Measurements from ENCODE around the gene LIMS1.
"Not testable (repeated sequence)": the region's sequence is repeated elsewhere in the genome, so short reads cannot be mapped to it uniquely, and the experiment has no call there.

Gene LIMS1

GRCh38 chr2:108734656-108735055, 200.4 kb downstream of the LIMS1 start:
- not testable (repeated sequence) for H3K27me3 ChIP-seq (ENCODE audit: low read length); H2AFZ ChIP-seq (ENCODE audit: low read depth, low read length, severe bottlenecking); H3K4me3 ChIP-seq (ENCODE audit: insufficient read depth, low read length, poor library complexity, severe bottlenecking); H3K4me2 ChIP-seq (ENCODE audit: low read depth, low read length, poor library complexity, severe bottlenecking); H3K9me3 ChIP-seq (ENCODE audit: insufficient read depth, low read length); H3K27ac ChIP-seq (ENCODE audit: low read depth, low read length); H3K9me2 ChIP-seq (replicated peaks; ENCODE audit: insufficient read depth, low read length); H4K20me1 ChIP-seq (ENCODE audit: low read depth, low read length); H3K36me3 ChIP-seq (ENCODE audit: low read length); H3K79me2 ChIP-seq (ENCODE audit: insufficient read depth, low read length); H3K9ac ChIP-seq (ENCODE audit: low read length); H3F3A ChIP-seq (ENCODE audit: insufficient read depth)

Measured in SU-DHL-6 (cell line).